IMR-90 (cell line): Measurements from ENCODE around the gene VSIG10L2. TPM values are rescaled to one million over a fixed set of nuclear protein-coding genes. Genes with fewer than 3 reads are reported as not detected.

ENCODE experiments used
- ATAC-seq: fragments of 200-7000 bp; cut with Tn5 transposase; 2 replicates; pipeline ENCODE4 v1.9.1; 2020; ENCODE audit warnings: low read depth, mild to moderate bottlenecking, moderate library complexity
- BruUV-seq: library from RNA; stranded (reverse); fragments of 400-500 nt; replicated peaks from 2 replicates; lab custom pipeline; 2021; lab: Mats Ljungman, UMichigan
- CTCF ChIA-PET: fragments of 300-600 bp; formaldehyde crosslinking; extraction: SDS; loops from one replicate; lab custom pipeline; 2021; ENCODE audit warnings: antibody characterized with exemption; lab: Yijun Ruan, JAX
- POLR2A ChIA-PET: fragments of 300-600 bp; sonication (Branson Sonifier 250); formaldehyde crosslinking; loops from one replicate; lab custom pipeline; 2022; ENCODE audit warnings: antibody characterized with exemption; ENCODE audit not compliant: unreplicated experiment; lab: Charles Lee
- DNase-seq: peaks from one replicate; pipeline ENCODE4 v3.0.0; 2013
- H2AFZ ChIP-seq: replicated peaks from 2 replicates; pipeline ENCODE3; 2013; ENCODE audit warnings: low read length, mild to moderate bottlenecking; ENCODE audit not compliant: poor library complexity
- H2AK5ac ChIP-seq: 2 replicates; pipeline ENCODE4 v1.6.1; 2013; ENCODE audit warnings: low read depth, low read length, inconsistent platforms
- H2AK9ac ChIP-seq: replicated peaks from 2 replicates; pipeline ENCODE3; 2013; ENCODE audit warnings: mild to moderate bottlenecking, low read depth, low read length, moderate library complexity; ENCODE audit not compliant: poor library complexity
- H2BK120ac ChIP-seq: 2 replicates; pipeline ENCODE4 v1.6.1; 2013; ENCODE audit warnings: low read depth, low read length, inconsistent platforms
- H2BK15ac ChIP-seq: 3 replicates; pipeline ENCODE4 v1.6.1; 2013; ENCODE audit warnings: low read depth, low read length, inconsistent platforms
- H2BK20ac ChIP-seq: 2 replicates; pipeline ENCODE4 v1.6.1; 2013; ENCODE audit warnings: low read depth, mild to moderate bottlenecking, inconsistent platforms, low read length, moderate library complexity
- H2BK5ac ChIP-seq: 2 replicates; pipeline ENCODE4 v1.6.1; 2013; ENCODE audit warnings: mild to moderate bottlenecking, low read depth, low read length, inconsistent platforms; ENCODE audit not compliant: poor library complexity, severe bottlenecking
- H3K14ac ChIP-seq: replicated peaks from 2 replicates; pipeline ENCODE4 v1.6.1; 2013; ENCODE audit warnings: low read depth, low read length, inconsistent platforms
- H3K18ac ChIP-seq: 2 replicates; pipeline ENCODE4 v1.6.1; 2013; ENCODE audit warnings: low read depth, low read length, control low read depth
- H3K23ac ChIP-seq: 2 replicates; pipeline ENCODE4 v1.6.1; 2013; ENCODE audit warnings: low read depth, low read length, inconsistent platforms
- H3K27ac ChIP-seq: 2 replicates; pipeline ENCODE4 v1.5.1; 2013; ENCODE audit warnings: mild to moderate bottlenecking, control low read depth, low read length; ENCODE audit not compliant: insufficient read depth
- H3K27me3 ChIP-seq: 2 replicates; pipeline ENCODE4 v1.6.1; 2013; ENCODE audit warnings: low read length; ENCODE audit not compliant: control insufficient read depth, insufficient read depth
- H3K36me3 ChIP-seq: 2 replicates; pipeline ENCODE4 v1.6.1; 2013; ENCODE audit warnings: low read length, mixed read lengths; ENCODE audit not compliant: control insufficient read depth, insufficient read depth
- H3K4ac ChIP-seq: 2 replicates; pipeline ENCODE4 v1.6.1; 2013; ENCODE audit warnings: low read depth, low read length, inconsistent platforms
- H3K4me1 ChIP-seq: 2 replicates; pipeline ENCODE4 v1.6.1; 2013; ENCODE audit warnings: low read length, mixed read lengths; ENCODE audit not compliant: control insufficient read depth, insufficient read depth
- H3K4me2 ChIP-seq: 2 replicates; pipeline ENCODE4 v1.6.1; 2013; ENCODE audit warnings: low read depth, mild to moderate bottlenecking, control low read depth, low read length, moderate library complexity
- H3K4me3 ChIP-seq: 2 replicates; pipeline ENCODE4 v1.5.1; 2013; ENCODE audit warnings: low read depth, mild to moderate bottlenecking, control low read depth, low read length, moderate library complexity; ENCODE audit not compliant: insufficient read depth
- H3K56ac ChIP-seq: 2 replicates; pipeline ENCODE4 v1.6.1; 2013; ENCODE audit warnings: low read length, inconsistent platforms; ENCODE audit not compliant: insufficient read depth; ENCODE audit errors: extremely low read depth
- H3K79me1 ChIP-seq, 2 experiments: 2 replicates each; pipeline ENCODE4 v1.6.1; 2013; ENCODE audit warnings: low read length in 2 of 2, inconsistent platforms in 1 of 2, low read depth in 1 of 2
- H3K9ac ChIP-seq: 2 replicates; pipeline ENCODE4 v1.6.1; 2013; ENCODE audit warnings: low read depth, low read length, control low read depth
- H3K9me1 ChIP-seq: 2 replicates; pipeline ENCODE4 v1.6.1; 2013; ENCODE audit warnings: low read length, inconsistent platforms; ENCODE audit not compliant: insufficient read depth
- H3K9me3 ChIP-seq: 2 replicates; pipeline ENCODE4 v1.6.1; 2013; ENCODE audit warnings: low read length; ENCODE audit not compliant: control insufficient read depth, insufficient read depth
- H4K20me1 ChIP-seq: 2 replicates; pipeline ENCODE4 v1.6.1; 2013; ENCODE audit warnings: low read length, inconsistent platforms; ENCODE audit not compliant: insufficient read depth
- H4K5ac ChIP-seq: 2 replicates; pipeline ENCODE4 v1.6.1; 2013; ENCODE audit warnings: mild to moderate bottlenecking, low read depth, low read length, control low read depth
- H4K8ac ChIP-seq, 2 experiments: 2 replicates each; pipeline ENCODE4 v1.6.1; 2013; ENCODE audit warnings: low read depth in 2 of 2, low read length in 2 of 2, control low read depth in 1 of 2, inconsistent platforms in 1 of 2
- H4K91ac ChIP-seq: 2 replicates; pipeline ENCODE4 v1.6.1; 2013; ENCODE audit warnings: low read depth, low read length, inconsistent platforms; ENCODE audit not compliant: insufficient read depth
- FOS ChIP-seq: fragments of 150-350 bp; IDR thresholded peaks from 2 replicates; pipeline ENCODE4 v1.6.1; 2016; ENCODE audit warnings: low read depth, low read length
- MAFK ChIP-seq: IDR thresholded peaks from 2 replicates; pipeline ENCODE4 v1.6.1; 2012; ENCODE audit warnings: low read depth, low read length, improper control_type of control experiment
- NFE2L2 ChIP-seq: fragments of 150-350 bp; IDR thresholded peaks from 2 replicates; pipeline ENCODE4 v1.6.1; 2016; ENCODE audit warnings: low read depth, mild to moderate bottlenecking, low read length
- POLR2A ChIP-seq: IDR thresholded peaks from 2 replicates; pipeline ENCODE4 v1.6.1; 2012; ENCODE audit warnings: mild to moderate bottlenecking, low read depth, low read length
- RAD21 ChIP-seq: IDR thresholded peaks from 2 replicates; pipeline ENCODE4 v1.6.1; 2012; ENCODE audit warnings: low read length, improper control_type of control experiment
- RFX5 ChIP-seq: IDR thresholded peaks from 2 replicates; pipeline ENCODE4 v1.8.0; 2012; ENCODE audit warnings: low read depth, mild to moderate bottlenecking, low read length, moderate library complexity
- SMC3 ChIP-seq: fragments of 150-350 bp; IDR thresholded peaks from 2 replicates; pipeline ENCODE4 v1.6.1; 2016; ENCODE audit warnings: low read depth, mild to moderate bottlenecking, antibody characterized with exemption, low read length, moderate library complexity
- USF2 ChIP-seq: fragments of 150-350 bp; IDR thresholded peaks from 2 replicates; pipeline ENCODE4 v1.6.1; 2017; ENCODE audit warnings: mild to moderate bottlenecking, antibody characterized with exemption, low read length, low read depth
- WGBS, 2 experiments: methylation state at CpG; one replicate each; pipeline versions ENCODE4 v1.1.5 to v1.1.7; 2013; ENCODE audit warnings: missing lambda C conversion rate in 2 of 2; ENCODE audit not compliant: insufficient read length in 1 of 2; ENCODE audit errors: extremely low coverage in 2 of 2; 5-methylcytosine and 5-hydroxymethylcytosine counted together
- dilution Hi-C: fragments of 300-500 bp; cut with HindIII; formaldehyde crosslinking; loops from one replicate; pipeline ENCODE4 v1.14.3; 2018; ENCODE audit warnings: low sequenced_read_pairs; ENCODE audit not compliant: unreplicated experiment
- in situ Hi-C: fragments of 300-500 bp; cut with MboI; formaldehyde crosslinking; loops from 3 replicates; pipeline ENCODE4 v1.14.3; 2019; ENCODE audit warnings: low sequenced_read_pairs, inconsistent platforms, mixed read lengths
- intact Hi-C: fragments of 100-400 bp; cut with micrococcal nuclease; formaldehyde crosslinking; loops from 2 replicates; pipeline ENCODE4 v1.10.0; 2022
- polyA plus RNA-seq, 3 experiments: library from polyadenylated mRNA; depleted of rRNA; stranded (reverse); fragments of >200 nt; gene quantifications; 2 replicates each; pipeline ENCODE4 v1.2.3, GENCODE V29; 2012; ENCODE audit warnings: low replicate concordance in 1 of 3
- total RNA-seq: library from RNA; depleted of rRNA; stranded (reverse); fragments of >200 nt; gene quantifications from 2 replicates; pipeline ENCODE4 v1.2.3, GENCODE V29; 2012

VSIG10L2 gene
- total and polyA plus RNA-seq, 2 of the 4 experiments (the other 2 are of a cell fraction): under 0.01 TPM; not detected in 1

GRCh38 chr11:125998267-125998666, 52.4 kb downstream of the VSIG10L2 start:
- intact Hi-C loops (no loop called here), dilution Hi-C loops (no loop called here), in situ Hi-C loops (no loop called here)
- no peak overlapping the region for H3K27ac ChIP-seq
- no TSS peak for BruUV-seq
- 86% methylated on average over 1 of the region's 5 CpGs; no CpG with 5 or more reads in 1 of the 2 experiments for WGBS, 2 experiments
- peaks cover 3% of the 10 kb centered on the region for H3K27me3 ChIP-seq
- no peak overlapping the region for H2BK120ac ChIP-seq
- H4K5ac ChIP-seq: no peak overlapping the region
- H3K14ac ChIP-seq: no peak overlapping the region
- TF ChIP-seq FOS (no peak), RFX5 (no peak), MAFK (no peak), RAD21 (no peak), NFE2L2 (no peak), SMC3 (no peak), POLR2A (no peak), USF2 (no peak)
- no peak overlapping the region for H3K18ac ChIP-seq
- no peaks in the 10 kb centered on the region for H4K20me1 ChIP-seq
- H3K9me1 ChIP-seq: no peaks in the 10 kb centered on the region
- no peaks in the 10 kb centered on the region for H3K36me3 ChIP-seq
- no peak overlapping the region for H3K56ac ChIP-seq
- no peak overlapping the region for H4K91ac ChIP-seq
- H3K4me1 ChIP-seq: no peaks in the 10 kb centered on the region
- no peak for ATAC-seq
- H4K8ac ChIP-seq: no peak overlapping the region
- CTCF ChIA-PET: no interaction called here
- H2BK15ac ChIP-seq: no peak overlapping the region
- no peak overlapping the region for H2BK20ac ChIP-seq
- no peak overlapping the region for H2AK5ac ChIP-seq
- peak overlapping the region; percentile 33 for H2AFZ ChIP-seq
- no peaks in the 10 kb centered on the region for H3K79me1 ChIP-seq
- no peak overlapping the region for H3K9ac ChIP-seq
- no peak overlapping the region for H3K23ac ChIP-seq
- H3K4ac ChIP-seq: no peak overlapping the region
- no peak for DNase-seq
- H2AK9ac ChIP-seq: no peak overlapping the region
- H3K9me3 ChIP-seq: no peaks in the 10 kb centered on the region
- H3K4me2 ChIP-seq: no peak overlapping the region
- no peak overlapping the region for H3K4me3 ChIP-seq
- no peak overlapping the region for H2BK5ac ChIP-seq
- POLR2A ChIA-PET: no interaction called here
